PFSK-1 (cell line): ENCODE results near the gene CHCT1.

Experiments used
- FOXP2 ChIP-seq: optimal IDR thresholded peaks from 2 replicates; pipeline ENCODE3; 2011; ENCODE audit warnings: borderline replicate concordance, control low read depth, inconsistent platforms; ENCODE audit not compliant: insufficient read depth; ENCODE audit errors: extremely low read length, extremely low read depth
- POLR2AphosphoS5 ChIP-seq: IDR thresholded peaks from 2 replicates; pipeline ENCODE4 v1.6.1; 2012; ENCODE audit warnings: low read depth, mild to moderate bottlenecking, control low read depth, low read length, moderate library complexity
- REST ChIP-seq, 2 experiments: IDR thresholded peaks; 2 replicates each; pipeline versions ENCODE4 v1.6.1 to v1.8.0; 2011 to 2012; ENCODE audit warnings: low read depth in 2 of 2, low read length in 2 of 2, control low read depth in 1 of 2, inconsistent platforms in 1 of 2, mild to moderate bottlenecking in 1 of 2, moderate library complexity in 1 of 2; ENCODE audit not compliant: insufficient read depth in 1 of 2
- SIN3A ChIP-seq: IDR thresholded peaks from 2 replicates; pipeline ENCODE4 v1.6.1; 2012; ENCODE audit warnings: mild to moderate bottlenecking, low read length, moderate library complexity, borderline replicate concordance; ENCODE audit not compliant: insufficient read depth
- TAF1 ChIP-seq: IDR thresholded peaks from 2 replicates; pipeline ENCODE4 v1.6.1; 2012; ENCODE audit warnings: low read length, control low read depth, borderline replicate concordance; ENCODE audit not compliant: insufficient read depth

- TF ChIP-seq REST (IDR thresholded peaks at IDR 0.05; ENCODE audit: insufficient read depth in 1 of 2, low read depth in 2 of 2, low read length in 2 of 2) = no peak
- no peak for TF ChIP-seq POLR2AphosphoS5
- TF ChIP-seq SIN3A = no peak
- no peak for TF ChIP-seq TAF1
- TF ChIP-seq FOXP2 = no peak
Measured at GRCh38 chr17:60398227-60398959, 23.9 kb upstream of the CHCT1 start.
